DND-41 (cell line): ENCODE results near the gene GGNBP2.

ENCODE experiments used
- EZH2 ChIP-seq: IDR thresholded peaks from 3 replicates; pipeline ENCODE4 v1.6.1; 2012; ENCODE audit warnings: borderline replicate concordance, low read depth, mild to moderate bottlenecking, moderate library complexity, low read length, inconsistent platforms; ENCODE audit not compliant: severe bottlenecking
- TF ChIP-seq, protein P1 (sequence below): IDR thresholded peaks from 2 replicates; pipeline ENCODE4 v1.5.1; 2012; ENCODE audit warnings: borderline replicate concordance, low read length, moderate library complexity, mild to moderate bottlenecking; ENCODE audit not compliant: poor library complexity, severe bottlenecking; ENCODE audit errors: extremely low read depth

DNA sequence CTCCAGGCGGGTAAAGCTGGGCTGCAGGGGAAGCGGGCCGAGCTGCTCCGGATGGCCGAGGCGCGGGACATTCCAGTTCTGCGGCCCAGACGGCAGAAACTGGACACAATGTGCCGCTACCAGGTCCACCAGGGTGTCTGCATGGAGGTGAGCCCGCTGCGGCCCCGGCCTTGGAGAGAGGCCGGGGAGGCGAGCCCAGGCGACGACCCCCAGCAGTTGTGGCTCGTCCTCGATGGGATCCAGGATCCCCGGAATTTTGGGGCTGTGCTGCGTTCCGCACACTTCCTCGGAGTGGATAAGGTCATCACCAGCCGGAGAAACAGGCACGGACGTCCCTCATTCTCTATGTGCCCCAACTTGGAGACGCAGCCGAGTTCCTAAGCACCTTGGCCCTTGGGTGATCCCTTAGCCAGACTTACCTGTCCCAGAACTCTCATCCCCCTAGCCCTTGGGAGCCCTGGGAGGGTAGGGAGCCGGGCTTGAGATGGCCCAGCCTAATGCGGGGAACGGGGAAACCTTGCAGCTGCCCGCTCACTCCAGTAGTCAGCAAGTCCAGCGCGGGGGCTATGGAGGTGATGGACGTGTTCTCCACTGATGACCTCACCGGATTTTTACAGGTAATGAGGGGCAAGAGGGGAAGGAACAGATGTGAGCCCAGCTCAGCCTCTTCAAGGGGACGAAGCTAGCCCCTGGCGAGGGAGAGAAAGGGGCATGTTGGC is 57.5 kb downstream of the GGNBP2 start:
- TF ChIP-seq EZH2 = no peak
- TF ChIP-seq, protein P1, sequence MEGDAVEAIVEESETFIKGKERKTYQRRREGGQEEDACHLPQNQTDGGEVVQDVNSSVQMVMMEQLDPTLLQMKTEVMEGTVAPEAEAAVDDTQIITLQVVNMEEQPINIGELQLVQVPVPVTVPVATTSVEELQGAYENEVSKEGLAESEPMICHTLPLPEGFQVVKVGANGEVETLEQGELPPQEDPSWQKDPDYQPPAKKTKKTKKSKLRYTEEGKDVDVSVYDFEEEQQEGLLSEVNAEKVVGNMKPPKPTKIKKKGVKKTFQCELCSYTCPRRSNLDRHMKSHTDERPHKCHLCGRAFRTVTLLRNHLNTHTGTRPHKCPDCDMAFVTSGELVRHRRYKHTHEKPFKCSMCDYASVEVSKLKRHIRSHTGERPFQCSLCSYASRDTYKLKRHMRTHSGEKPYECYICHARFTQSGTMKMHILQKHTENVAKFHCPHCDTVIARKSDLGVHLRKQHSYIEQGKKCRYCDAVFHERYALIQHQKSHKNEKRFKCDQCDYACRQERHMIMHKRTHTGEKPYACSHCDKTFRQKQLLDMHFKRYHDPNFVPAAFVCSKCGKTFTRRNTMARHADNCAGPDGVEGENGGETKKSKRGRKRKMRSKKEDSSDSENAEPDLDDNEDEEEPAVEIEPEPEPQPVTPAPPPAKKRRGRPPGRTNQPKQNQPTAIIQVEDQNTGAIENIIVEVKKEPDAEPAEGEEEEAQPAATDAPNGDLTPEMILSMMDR = no peak
